ENCODE results near the gene TSC22D1. TPM values are rescaled to one million over a fixed set of nuclear protein-coding genes. Genes with fewer than 3 reads are reported as not detected.

TSC22D1 gene
- total RNA-seq, 4 donors from 2014 or later = 199 to 263 (median 248) TPM

GRCh38 chr13:44452418-44452817 is 123.7 kb downstream of the TSC22D1 start:
- TF ChIP-seq CTCF (IDR thresholded peaks at IDR 0.05) = no peak
- no peak for TF ChIP-seq EP300 (IDR thresholded peaks at IDR 0.05)
- TF ChIP-seq POLR2A (IDR thresholded peaks at IDR 0.05; ENCODE audit: low read depth) = no peak
- no peak for TF ChIP-seq POLR2AphosphoS5 (IDR thresholded peaks at IDR 0.05)
- Histone ChIP-seq H3K9me3 (no peaks in the 10 kb centered on the region), H3K27ac (replicated peaks in 1 of 4) (no peak overlapping the region), H3K4me1 (peaks cover 0 to 29% (median 21%) of the 10 kb centered on the region in 4 donors), H3K36me3 (no peaks in the 10 kb centered on the region), H3K27me3 (no peaks in the 10 kb centered on the region), H3K4me3 (no peak overlapping the region)
- intact Hi-C loops (cut with DNase I) = no loop called here
- DNase-seq (ENCODE audit: extremely low spot score) = no peak
- WGBS = 93% methylated on average over 3 of the region's 7 CpGs

DNA sequence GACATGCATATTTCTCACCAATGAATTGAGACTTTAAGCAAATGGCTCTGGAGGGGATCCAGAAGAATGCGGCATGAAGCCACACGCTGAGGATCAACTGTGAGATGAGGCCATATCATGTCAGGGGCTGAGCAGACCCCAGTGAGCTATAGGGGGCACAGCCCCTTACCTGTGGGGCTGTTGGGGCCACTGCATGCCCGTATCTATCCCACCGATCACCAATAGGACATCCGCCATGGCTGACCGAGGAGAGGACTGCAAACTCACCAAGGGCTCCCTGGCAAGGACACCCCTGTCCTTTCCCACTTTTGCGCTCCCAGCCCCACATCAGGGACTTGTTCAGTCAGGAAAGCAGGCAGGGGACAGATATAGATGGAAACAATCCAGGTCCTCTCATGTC is 124.5 kb downstream of the TSC22D1 start:
- Histone ChIP-seq H3K9me3 (no peaks in the 10 kb centered on the region), H3K4me1 (peaks cover 0 to 23% (median 18%) of the 10 kb centered on the region in 4 donors), H3K27me3 (no peaks in the 10 kb centered on the region), H3K27ac (replicated peaks in 1 of 4) (peak overlapping the region; percentile 44 to 64 (median 58)), H3K36me3 (no peaks in the 10 kb centered on the region), H3K4me3 (no peak overlapping the region)
- no peak for DNase-seq (ENCODE audit: extremely low spot score)
- intact Hi-C loops (cut with DNase I) = no loop called here
- TF ChIP-seq POLR2A (IDR thresholded peaks at IDR 0.05; ENCODE audit: low read depth) (no peak), CTCF (IDR thresholded peaks at IDR 0.05) (no peak), EP300 (IDR thresholded peaks at IDR 0.05) (no peak), POLR2AphosphoS5 (IDR thresholded peaks at IDR 0.05) (no peak)
- 89% methylated on average over 7 of the region's 7 CpGs for WGBS

GRCh38 chr13:44451126-44451525 is 125.0 kb downstream of the TSC22D1 start:
- H3K9me3 ChIP-seq = no peaks in the 10 kb centered on the region
- TF ChIP-seq CTCF (IDR thresholded peaks at IDR 0.05) (no peak), POLR2A (IDR thresholded peaks at IDR 0.05; ENCODE audit: low read depth) (no peak), EP300 (IDR thresholded peaks at IDR 0.05) (no peak), POLR2AphosphoS5 (IDR thresholded peaks at IDR 0.05) (no peak)
- peaks cover 0 to 23% (median 18%) of the 10 kb centered on the region in 4 donors for H3K4me1 ChIP-seq
- H3K36me3 ChIP-seq = no peaks in the 10 kb centered on the region
- DNase-seq (ENCODE audit: extremely low spot score) = no peak
- 74% methylated on average over 12 of the region's 12 CpGs for WGBS
- no peaks in the 10 kb centered on the region for H3K27me3 ChIP-seq
- peak overlapping the region; percentile 44 to 64 (median 58) for H3K27ac ChIP-seq (replicated peaks in 1 of 4)
- intact Hi-C loops (cut with DNase I) = no loop called here
- peak overlapping the region in 1 of 4 donors; percentile 18 for H3K4me3 ChIP-seq

GRCh38 chr13:44449999-44450821 is 125.9 kb downstream of the TSC22D1 start:
- no peak for TF ChIP-seq POLR2AphosphoS5 (IDR thresholded peaks at IDR 0.05)
- TF ChIP-seq EP300 (IDR thresholded peaks at IDR 0.05) = no peak
- no peak for TF ChIP-seq CTCF (IDR thresholded peaks at IDR 0.05)
- no peak for TF ChIP-seq POLR2A (IDR thresholded peaks at IDR 0.05; ENCODE audit: low read depth)
- H3K27me3 ChIP-seq = no peaks in the 10 kb centered on the region
- WGBS = 89% methylated on average over 3 of the region's 3 CpGs
- DNase-seq (ENCODE audit: extremely low spot score) = no peak
- H3K27ac ChIP-seq (replicated peaks in 1 of 4) = peak overlapping the region in 2 of 4 donors; percentile 53 to 62
- H3K9me3 ChIP-seq = no peaks in the 10 kb centered on the region
- peaks cover 0 to 23% (median 18%) of the 10 kb centered on the region in 4 donors for H3K4me1 ChIP-seq
- no peaks in the 10 kb centered on the region for H3K36me3 ChIP-seq
- H3K4me3 ChIP-seq = no peak overlapping the region
- intact Hi-C loops (cut with DNase I) = no loop called here
